Trophoblast cell (in vitro differentiated cells and primary cell): Measurements from ENCODE around the gene ARHGEF37.

Source experiments
- DNase-seq, 2 donors: peaks; one replicate each; pipeline ENCODE4 v3.0.0-alpha.2; 2016
- H2AFZ ChIP-seq: 2 replicates; pipeline ENCODE4 v1.6.1; 2013; ENCODE audit warnings: low read length, moderate library complexity, mild to moderate bottlenecking; ENCODE audit not compliant: insufficient read depth, poor library complexity
- H2AK5ac ChIP-seq: 2 replicates; pipeline ENCODE4 v1.6.1; 2013; ENCODE audit warnings: mild to moderate bottlenecking, low read length
- H2BK120ac ChIP-seq: 2 replicates; pipeline ENCODE4 v1.6.1; 2013; ENCODE audit warnings: low read length, mild to moderate bottlenecking, moderate library complexity; ENCODE audit not compliant: insufficient read depth, poor library complexity
- H2BK12ac ChIP-seq: 2 replicates; pipeline ENCODE4 v1.6.1; 2013; ENCODE audit warnings: mild to moderate bottlenecking, low read length, moderate library complexity
- H2BK5ac ChIP-seq: 2 replicates; pipeline ENCODE4 v1.6.1; 2013; ENCODE audit warnings: low read length, low read depth, moderate library complexity, mild to moderate bottlenecking; ENCODE audit not compliant: poor library complexity
- H3K14ac ChIP-seq: 2 replicates; pipeline ENCODE4 v1.6.1; 2013; ENCODE audit warnings: mild to moderate bottlenecking, low read length
- H3K18ac ChIP-seq: 2 replicates; pipeline ENCODE4 v1.6.1; 2013; ENCODE audit warnings: mild to moderate bottlenecking, low read length
- H3K23ac ChIP-seq: 2 replicates; pipeline ENCODE4 v1.6.1; 2013; ENCODE audit warnings: low read length
- H3K27ac ChIP-seq: 2 replicates; pipeline ENCODE4 v1.5.1; 2013; ENCODE audit warnings: low read depth, mild to moderate bottlenecking, inconsistent platforms, low read length, moderate library complexity
- H3K27me3 ChIP-seq: 2 replicates; pipeline ENCODE4 v1.6.1; 2013; ENCODE audit warnings: inconsistent platforms, mild to moderate bottlenecking, low read length, moderate library complexity; ENCODE audit not compliant: insufficient read depth
- H3K36me3 ChIP-seq, 2 experiments: 1 replicate in 1 of 2; 2 replicates in 1 of 2; pipeline ENCODE4 v1.6.1; 2013; ENCODE audit warnings: low read length in 2 of 2, mild to moderate bottlenecking in 2 of 2, moderate library complexity in 1 of 2; ENCODE audit not compliant: insufficient read depth in 2 of 2, control insufficient read depth in 1 of 2
- H3K4ac ChIP-seq: 2 replicates; pipeline ENCODE4 v1.6.1; 2013; ENCODE audit warnings: low read depth, mild to moderate bottlenecking, low read length, moderate library complexity
- H3K4me1 ChIP-seq, 2 experiments: 1 replicate in 1 of 2; 2 replicates in 1 of 2; pipeline ENCODE4 v1.6.1; 2013; ENCODE audit warnings: low read length in 2 of 2, mild to moderate bottlenecking in 2 of 2, moderate library complexity in 1 of 2; ENCODE audit not compliant: insufficient read depth in 2 of 2, control insufficient read depth in 1 of 2
- H3K4me2 ChIP-seq: 2 replicates; pipeline ENCODE4 v1.6.1; 2013; ENCODE audit warnings: inconsistent platforms, mild to moderate bottlenecking, low read length, moderate library complexity
- H3K4me3 ChIP-seq: 2 replicates; pipeline ENCODE4 v1.5.1; 2013; ENCODE audit warnings: mild to moderate bottlenecking, low read depth, low read length, inconsistent platforms
- H3K79me1 ChIP-seq: one replicate; pipeline ENCODE4 v1.6.1; 2013; ENCODE audit warnings: low read length
- H3K79me2 ChIP-seq: 2 replicates; pipeline ENCODE4 v1.6.1; 2013; ENCODE audit warnings: low read length, mild to moderate bottlenecking; ENCODE audit not compliant: control insufficient read depth, insufficient read depth, poor library complexity
- H3K9ac ChIP-seq: 2 replicates; pipeline ENCODE4 v1.6.1; 2013; ENCODE audit warnings: mild to moderate bottlenecking, low read length
- H3K9me3 ChIP-seq: 2 replicates; pipeline ENCODE4 v1.6.1; 2013; ENCODE audit warnings: low read depth, mild to moderate bottlenecking, control low read depth, inconsistent platforms, low read length; ENCODE audit not compliant: insufficient read depth
- H4K12ac ChIP-seq: 2 replicates; pipeline ENCODE4 v1.6.1; 2013; ENCODE audit warnings: low read depth, mild to moderate bottlenecking, low read length, moderate library complexity
- H4K8ac ChIP-seq: 2 replicates; pipeline ENCODE4 v1.6.1; 2013; ENCODE audit warnings: low read depth, mild to moderate bottlenecking, low read length, moderate library complexity
- H4K91ac ChIP-seq: one replicate; pipeline ENCODE4 v1.6.1; 2013; ENCODE audit warnings: low read depth, mild to moderate bottlenecking, low read length, moderate library complexity
- WGBS: extraction: QIAGEN DNeasy Blood & Tissue Kit; methylation state at CpG from one replicate; pipeline ENCODE4 v1.1.7; 2013; ENCODE audit warnings: missing lambda C conversion rate; ENCODE audit not compliant: insufficient read length, insufficient coverage; ENCODE audit errors: extremely low coverage; 5-methylcytosine and 5-hydroxymethylcytosine counted together

The ARHGEF37 gene

GRCh38 chr5:149643781-149644180 is 62.5 kb downstream of the ARHGEF37 start:
- no peaks in the 10 kb centered on the region for H3K4me1 ChIP-seq
- no peak overlapping the region for H3K4ac ChIP-seq
- no peak overlapping the region for H4K12ac ChIP-seq
- H4K91ac ChIP-seq = no peak overlapping the region
- no peak overlapping the region for H3K23ac ChIP-seq
- no peak overlapping the region for H3K9ac ChIP-seq
- no peaks in the 10 kb centered on the region for H3K79me2 ChIP-seq
- no peak overlapping the region for H3K27ac ChIP-seq
- no peak overlapping the region for H3K18ac ChIP-seq
- no peak overlapping the region for H2BK12ac ChIP-seq
- no peak overlapping the region for H4K8ac ChIP-seq
- H2BK5ac ChIP-seq = no peak overlapping the region
- H3K4me2 ChIP-seq = no peak overlapping the region
- H3K9me3 ChIP-seq = peaks cover 2% of the 10 kb centered on the region
- WGBS = no CpG with 5 or more reads among the region's 6 CpGs
- no peak overlapping the region for H2AFZ ChIP-seq
- no peak overlapping the region for H2BK120ac ChIP-seq
- no peaks in the 10 kb centered on the region for H3K36me3 ChIP-seq
- H3K79me1 ChIP-seq = no peaks in the 10 kb centered on the region
- no peak overlapping the region for H3K4me3 ChIP-seq
- no peaks in the 10 kb centered on the region for H3K27me3 ChIP-seq
- H2AK5ac ChIP-seq = no peak overlapping the region
- DNase-seq = no peak
- no peak overlapping the region for H3K14ac ChIP-seq

DNA sequence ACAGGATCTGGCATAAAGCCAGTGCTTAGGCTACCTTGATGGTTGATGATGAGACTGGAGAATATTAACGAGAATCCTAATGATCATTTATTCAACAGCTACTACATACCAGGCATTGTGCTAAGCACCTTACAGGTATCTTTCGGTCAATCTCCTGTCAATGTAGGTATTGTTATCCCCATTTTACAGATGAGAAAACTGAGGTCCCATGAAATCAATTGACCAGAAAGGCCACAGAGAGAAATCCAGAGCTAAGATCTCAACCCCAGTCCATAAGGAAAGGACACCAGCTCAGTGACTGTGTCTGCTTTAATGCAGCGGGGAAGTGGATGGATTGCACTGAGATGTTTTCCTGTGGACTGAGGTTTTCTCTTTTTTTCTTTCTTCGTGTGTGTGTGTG is 63.3 kb downstream of the ARHGEF37 start:
- Histone ChIP-seq H3K36me3 (no peaks in the 10 kb centered on the region), H3K9ac (no peak overlapping the region), H2AK5ac (no peak overlapping the region), H4K91ac (no peak overlapping the region), H2AFZ (no peak overlapping the region), H3K79me2 (no peaks in the 10 kb centered on the region), H4K8ac (no peak overlapping the region), H3K18ac (no peak overlapping the region), H2BK12ac (no peak overlapping the region), H3K23ac (no peak overlapping the region), H3K4me1 (no peaks in the 10 kb centered on the region), H3K27ac (no peak overlapping the region), H3K4me2 (no peak overlapping the region), H3K4ac (no peak overlapping the region), H3K27me3 (no peaks in the 10 kb centered on the region), H2BK5ac (no peak overlapping the region), H3K9me3 (peaks cover 5% of the 10 kb centered on the region), H3K79me1 (no peaks in the 10 kb centered on the region), H4K12ac (no peak overlapping the region), H3K14ac (no peak overlapping the region), H2BK120ac (no peak overlapping the region), H3K4me3 (no peak overlapping the region)
- no CpG with 5 or more reads among the region's 4 CpGs for WGBS
- DNase-seq = no peak

GRCh38 chr5:149645236-149645635 is 63.9 kb downstream of the ARHGEF37 start:
- H2AFZ ChIP-seq = no peak overlapping the region
- peaks cover 5% of the 10 kb centered on the region for H3K9me3 ChIP-seq
- no CpG with 5 or more reads among the region's 9 CpGs for WGBS
- no peaks in the 10 kb centered on the region for H3K79me2 ChIP-seq
- H4K91ac ChIP-seq = no peak overlapping the region
- H2BK120ac ChIP-seq = no peak overlapping the region
- H4K12ac ChIP-seq = no peak overlapping the region
- H4K8ac ChIP-seq = no peak overlapping the region
- H3K79me1 ChIP-seq = no peaks in the 10 kb centered on the region
- H2BK5ac ChIP-seq = no peak overlapping the region
- no peak overlapping the region for H3K27ac ChIP-seq
- no peak overlapping the region for H3K4me2 ChIP-seq
- no peak overlapping the region for H2AK5ac ChIP-seq
- no peak for DNase-seq
- H3K4me3 ChIP-seq = no peak overlapping the region
- H3K4ac ChIP-seq = no peak overlapping the region
- no peaks in the 10 kb centered on the region for H3K4me1 ChIP-seq
- H2BK12ac ChIP-seq = no peak overlapping the region
- no peak overlapping the region for H3K14ac ChIP-seq
- H3K27me3 ChIP-seq = no peaks in the 10 kb centered on the region
- H3K18ac ChIP-seq = no peak overlapping the region
- no peak overlapping the region for H3K9ac ChIP-seq
- no peaks in the 10 kb centered on the region for H3K36me3 ChIP-seq
- no peak overlapping the region for H3K23ac ChIP-seq

DNA sequence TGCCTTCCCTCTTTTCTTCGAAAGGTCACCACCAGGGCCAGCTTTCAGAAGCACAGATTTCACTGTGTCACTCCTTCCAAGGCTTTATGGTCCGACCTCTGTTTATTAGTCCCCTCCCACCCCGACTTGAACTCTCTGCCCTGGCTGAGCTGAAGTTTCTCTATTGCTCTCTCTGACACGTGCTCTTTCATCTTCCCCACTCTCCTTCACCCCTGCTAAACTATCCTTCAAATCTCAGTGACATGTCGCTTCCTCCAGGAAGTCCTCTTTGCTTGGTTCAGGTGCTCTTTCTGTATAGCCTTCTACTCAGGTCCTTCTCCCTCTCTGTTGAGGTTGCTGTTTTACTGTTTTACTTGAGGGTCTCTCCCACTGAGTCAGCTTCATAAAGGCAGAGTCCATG is 64.4 kb downstream of the ARHGEF37 start:
- no peak overlapping the region for H4K8ac ChIP-seq
- H3K9ac ChIP-seq = no peak overlapping the region
- H2AK5ac ChIP-seq = no peak overlapping the region
- H3K4me3 ChIP-seq = no peak overlapping the region
- H2BK5ac ChIP-seq = no peak overlapping the region
- H2BK12ac ChIP-seq = no peak overlapping the region
- H3K4me2 ChIP-seq = no peak overlapping the region
- H3K27me3 ChIP-seq = no peaks in the 10 kb centered on the region
- peaks cover 5% of the 10 kb centered on the region for H3K9me3 ChIP-seq
- H3K23ac ChIP-seq = no peak overlapping the region
- no peak for DNase-seq
- no peak overlapping the region for H3K27ac ChIP-seq
- H3K79me2 ChIP-seq = no peaks in the 10 kb centered on the region
- no peak overlapping the region for H4K91ac ChIP-seq
- no peak overlapping the region for H4K12ac ChIP-seq
- H3K4me1 ChIP-seq = no peaks in the 10 kb centered on the region
- H3K18ac ChIP-seq = no peak overlapping the region
- H3K36me3 ChIP-seq = no peaks in the 10 kb centered on the region
- H2BK120ac ChIP-seq = no peak overlapping the region
- no peak overlapping the region for H2AFZ ChIP-seq
- no CpG with 5 or more reads among the region's 5 CpGs for WGBS
- H3K4ac ChIP-seq = no peak overlapping the region
- H3K14ac ChIP-seq = no peak overlapping the region
- no peaks in the 10 kb centered on the region for H3K79me1 ChIP-seq
